Body of pancreas (tissue), 4 donors: ENCODE results near the gene UCP1.

ENCODE experiments used
- CTCF ChIP-seq, 7 experiments: fragments of 450-650 bp in 4 of 7; fragments of 200-600 bp in 3 of 7; sonication (generic) in 3 of 7; IDR thresholded peaks; one replicate each; pipeline ENCODE4 v1.5.1; 2016 to 2019; ENCODE audit warnings: antibody characterized with exemption in 7 of 7
- POLR2A ChIP-seq, 3 donors: fragments of 450-650 bp; IDR thresholded peaks; one replicate each; pipeline ENCODE4 v1.6.1; 2016; ENCODE audit warnings: antibody characterized with exemption in 3 of 3, mild to moderate bottlenecking in 2 of 3

DNA sequence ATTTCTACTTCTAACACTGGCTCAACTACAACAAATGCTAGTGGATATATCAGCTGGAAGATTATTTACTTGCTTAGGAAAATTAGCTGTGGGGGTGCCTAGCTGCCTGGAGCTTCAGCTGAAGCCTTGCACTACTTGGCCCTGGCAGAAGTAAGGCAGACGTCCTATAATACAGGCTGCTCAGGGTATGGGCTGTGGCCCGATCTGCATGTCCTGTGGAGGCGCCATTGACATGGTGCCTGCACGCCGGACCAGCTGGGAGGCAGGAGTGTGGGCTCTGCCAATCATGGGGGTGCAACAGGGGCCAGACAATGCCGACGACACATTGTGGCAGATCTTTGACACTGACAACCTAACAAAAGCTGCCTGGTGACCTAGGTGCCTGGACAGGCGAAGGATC is 31.6 kb upstream of the UCP1 start:
- TF ChIP-seq POLR2A (IDR thresholded peaks at IDR 0.05) (no peak), CTCF (IDR thresholded peaks at IDR 0.05) (no peak)
